IMR-90 (cell line): ENCODE measurements around the gene AFAP1L2. TPM values are rescaled to one million over a fixed set of nuclear protein-coding genes. Genes with fewer than 3 reads are reported as not detected.

Experiments
- ATAC-seq: fragments of 200-7000 bp; cut with Tn5 transposase; 2 replicates; pipeline ENCODE4 v1.9.1; 2020; ENCODE audit warnings: low read depth, mild to moderate bottlenecking, moderate library complexity
- BruUV-seq: library from RNA; stranded (reverse); fragments of 400-500 nt; replicated peaks from 2 replicates; lab custom pipeline; 2021; lab: Mats Ljungman, UMichigan
- CTCF ChIA-PET: fragments of 300-600 bp; formaldehyde crosslinking; extraction: SDS; loops from one replicate; lab custom pipeline; 2021; ENCODE audit warnings: antibody characterized with exemption; lab: Yijun Ruan, JAX
- POLR2A ChIA-PET: fragments of 300-600 bp; sonication (Branson Sonifier 250); formaldehyde crosslinking; loops from one replicate; lab custom pipeline; 2022; ENCODE audit warnings: antibody characterized with exemption; ENCODE audit not compliant: unreplicated experiment; lab: Charles Lee
- DNase-seq: peaks from one replicate; pipeline ENCODE4 v3.0.0; 2013
- H2AFZ ChIP-seq: replicated peaks from 2 replicates; pipeline ENCODE3; 2013; ENCODE audit warnings: low read length, mild to moderate bottlenecking; ENCODE audit not compliant: poor library complexity
- H2AK5ac ChIP-seq: 2 replicates; pipeline ENCODE4 v1.6.1; 2013; ENCODE audit warnings: low read depth, low read length, inconsistent platforms
- H2AK9ac ChIP-seq: replicated peaks from 2 replicates; pipeline ENCODE3; 2013; ENCODE audit warnings: mild to moderate bottlenecking, low read depth, low read length, moderate library complexity; ENCODE audit not compliant: poor library complexity
- H2BK120ac ChIP-seq: 2 replicates; pipeline ENCODE4 v1.6.1; 2013; ENCODE audit warnings: low read depth, low read length, inconsistent platforms
- H2BK15ac ChIP-seq: 3 replicates; pipeline ENCODE4 v1.6.1; 2013; ENCODE audit warnings: low read depth, low read length, inconsistent platforms
- H2BK20ac ChIP-seq: 2 replicates; pipeline ENCODE4 v1.6.1; 2013; ENCODE audit warnings: low read depth, mild to moderate bottlenecking, inconsistent platforms, low read length, moderate library complexity
- H2BK5ac ChIP-seq: 2 replicates; pipeline ENCODE4 v1.6.1; 2013; ENCODE audit warnings: mild to moderate bottlenecking, low read depth, low read length, inconsistent platforms; ENCODE audit not compliant: poor library complexity, severe bottlenecking
- H3K14ac ChIP-seq: replicated peaks from 2 replicates; pipeline ENCODE4 v1.6.1; 2013; ENCODE audit warnings: low read depth, low read length, inconsistent platforms
- H3K18ac ChIP-seq: 2 replicates; pipeline ENCODE4 v1.6.1; 2013; ENCODE audit warnings: low read depth, low read length, control low read depth
- H3K23ac ChIP-seq: 2 replicates; pipeline ENCODE4 v1.6.1; 2013; ENCODE audit warnings: low read depth, low read length, inconsistent platforms
- H3K27ac ChIP-seq: 2 replicates; pipeline ENCODE4 v1.5.1; 2013; ENCODE audit warnings: mild to moderate bottlenecking, control low read depth, low read length; ENCODE audit not compliant: insufficient read depth
- H3K27me3 ChIP-seq: 2 replicates; pipeline ENCODE4 v1.6.1; 2013; ENCODE audit warnings: low read length; ENCODE audit not compliant: control insufficient read depth, insufficient read depth
- H3K36me3 ChIP-seq: 2 replicates; pipeline ENCODE4 v1.6.1; 2013; ENCODE audit warnings: low read length, mixed read lengths; ENCODE audit not compliant: control insufficient read depth, insufficient read depth
- H3K4ac ChIP-seq: 2 replicates; pipeline ENCODE4 v1.6.1; 2013; ENCODE audit warnings: low read depth, low read length, inconsistent platforms
- H3K4me1 ChIP-seq: 2 replicates; pipeline ENCODE4 v1.6.1; 2013; ENCODE audit warnings: low read length, mixed read lengths; ENCODE audit not compliant: control insufficient read depth, insufficient read depth
- H3K4me2 ChIP-seq: 2 replicates; pipeline ENCODE4 v1.6.1; 2013; ENCODE audit warnings: low read depth, mild to moderate bottlenecking, control low read depth, low read length, moderate library complexity
- H3K4me3 ChIP-seq: 2 replicates; pipeline ENCODE4 v1.5.1; 2013; ENCODE audit warnings: low read depth, mild to moderate bottlenecking, control low read depth, low read length, moderate library complexity; ENCODE audit not compliant: insufficient read depth
- H3K56ac ChIP-seq: 2 replicates; pipeline ENCODE4 v1.6.1; 2013; ENCODE audit warnings: low read length, inconsistent platforms; ENCODE audit not compliant: insufficient read depth; ENCODE audit errors: extremely low read depth
- H3K79me1 ChIP-seq, 2 experiments: 2 replicates each; pipeline ENCODE4 v1.6.1; 2013; ENCODE audit warnings: low read length in 2 of 2, inconsistent platforms in 1 of 2, low read depth in 1 of 2
- H3K9ac ChIP-seq: 2 replicates; pipeline ENCODE4 v1.6.1; 2013; ENCODE audit warnings: low read depth, low read length, control low read depth
- H3K9me1 ChIP-seq: 2 replicates; pipeline ENCODE4 v1.6.1; 2013; ENCODE audit warnings: low read length, inconsistent platforms; ENCODE audit not compliant: insufficient read depth
- H3K9me3 ChIP-seq: 2 replicates; pipeline ENCODE4 v1.6.1; 2013; ENCODE audit warnings: low read length; ENCODE audit not compliant: control insufficient read depth, insufficient read depth
- H4K20me1 ChIP-seq: 2 replicates; pipeline ENCODE4 v1.6.1; 2013; ENCODE audit warnings: low read length, inconsistent platforms; ENCODE audit not compliant: insufficient read depth
- H4K5ac ChIP-seq: 2 replicates; pipeline ENCODE4 v1.6.1; 2013; ENCODE audit warnings: mild to moderate bottlenecking, low read depth, low read length, control low read depth
- H4K8ac ChIP-seq, 2 experiments: 2 replicates each; pipeline ENCODE4 v1.6.1; 2013; ENCODE audit warnings: low read depth in 2 of 2, low read length in 2 of 2, control low read depth in 1 of 2, inconsistent platforms in 1 of 2
- H4K91ac ChIP-seq: 2 replicates; pipeline ENCODE4 v1.6.1; 2013; ENCODE audit warnings: low read depth, low read length, inconsistent platforms; ENCODE audit not compliant: insufficient read depth
- CHD1 ChIP-seq: IDR thresholded peaks from 2 replicates; pipeline ENCODE4 v1.6.1; 2012; ENCODE audit warnings: low read depth, low read length, improper control_type of control experiment
- MAZ ChIP-seq: IDR thresholded peaks from 2 replicates; pipeline ENCODE4 v1.6.1; 2012; ENCODE audit warnings: low read depth, mild to moderate bottlenecking, low read length, improper control_type of control experiment, moderate library complexity, borderline replicate concordance
- MXI1 ChIP-seq: IDR thresholded peaks from 2 replicates; pipeline ENCODE4 v1.6.1; 2012; ENCODE audit warnings: low read depth, mild to moderate bottlenecking, low read length, moderate library complexity, borderline replicate concordance
- POLR2A ChIP-seq: IDR thresholded peaks from 2 replicates; pipeline ENCODE4 v1.6.1; 2012; ENCODE audit warnings: mild to moderate bottlenecking, low read depth, low read length
- RAD21 ChIP-seq: IDR thresholded peaks from 2 replicates; pipeline ENCODE4 v1.6.1; 2012; ENCODE audit warnings: low read length, improper control_type of control experiment
- RFX5 ChIP-seq: IDR thresholded peaks from 2 replicates; pipeline ENCODE4 v1.8.0; 2012; ENCODE audit warnings: low read depth, mild to moderate bottlenecking, low read length, moderate library complexity
- USF2 ChIP-seq: fragments of 150-350 bp; IDR thresholded peaks from 2 replicates; pipeline ENCODE4 v1.6.1; 2017; ENCODE audit warnings: mild to moderate bottlenecking, antibody characterized with exemption, low read length, low read depth
- WGBS, 2 experiments: methylation state at CpG; one replicate each; pipeline versions ENCODE4 v1.1.5 to v1.1.7; 2013; ENCODE audit warnings: missing lambda C conversion rate in 2 of 2; ENCODE audit not compliant: insufficient read length in 1 of 2; ENCODE audit errors: extremely low coverage in 2 of 2; 5-methylcytosine and 5-hydroxymethylcytosine counted together
- dilution Hi-C: fragments of 300-500 bp; cut with HindIII; formaldehyde crosslinking; loops from one replicate; pipeline ENCODE4 v1.14.3; 2018; ENCODE audit warnings: low sequenced_read_pairs; ENCODE audit not compliant: unreplicated experiment
- in situ Hi-C: fragments of 300-500 bp; cut with MboI; formaldehyde crosslinking; loops from 3 replicates; pipeline ENCODE4 v1.14.3; 2019; ENCODE audit warnings: low sequenced_read_pairs, inconsistent platforms, mixed read lengths
- intact Hi-C: fragments of 100-400 bp; cut with micrococcal nuclease; formaldehyde crosslinking; loops from 2 replicates; pipeline ENCODE4 v1.10.0; 2022
- polyA plus RNA-seq, 3 experiments: library from polyadenylated mRNA; depleted of rRNA; stranded (reverse); fragments of >200 nt; gene quantifications; 2 replicates each; pipeline ENCODE4 v1.2.3, GENCODE V29; 2012; ENCODE audit warnings: low replicate concordance in 1 of 3
- total RNA-seq: library from RNA; depleted of rRNA; stranded (reverse); fragments of >200 nt; gene quantifications from 2 replicates; pipeline ENCODE4 v1.2.3, GENCODE V29; 2012

Gene AFAP1L2
- total and polyA plus RNA-seq, 2 of the 4 experiments (the other 2 are of a cell fraction): under 0.01 to 0.10 TPM

DNA sequence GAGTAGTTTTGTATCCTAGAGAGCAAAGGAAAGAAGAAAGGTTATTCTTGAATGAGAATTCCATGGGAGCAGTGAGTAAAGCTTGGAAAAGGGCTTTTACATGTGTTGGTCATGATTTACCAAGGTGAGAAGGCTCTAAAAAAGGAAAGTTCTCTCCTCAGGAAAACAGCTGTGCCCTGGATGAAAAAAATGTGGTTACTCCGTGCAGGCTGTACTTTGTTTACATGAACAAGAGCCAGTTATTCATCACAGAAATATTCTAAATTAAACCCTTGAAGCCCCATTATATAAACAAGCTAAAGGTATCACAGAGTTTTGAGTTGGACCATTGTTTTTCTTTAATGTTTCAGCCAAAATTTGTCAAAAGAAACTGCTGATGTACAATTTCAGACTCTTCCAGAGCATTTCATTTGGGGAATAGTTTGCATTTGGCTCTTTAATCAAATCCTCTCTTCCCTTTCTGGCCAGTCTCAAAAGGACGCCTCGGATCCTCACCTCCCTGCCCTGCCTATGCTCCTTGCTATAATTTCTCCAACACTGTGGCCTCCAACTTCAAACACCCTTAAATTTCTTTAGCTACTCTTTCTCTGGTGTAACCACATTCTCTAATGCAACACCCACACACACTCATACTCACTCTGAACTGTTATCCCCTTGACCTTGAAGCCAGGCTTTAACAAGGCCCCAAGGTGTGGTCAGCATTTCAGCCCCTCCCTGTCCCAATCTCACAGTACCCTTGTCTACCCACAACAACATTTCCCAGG is 47.4 kb downstream of the AFAP1L2 start:
- TF ChIP-seq RAD21: no peak
- no peak for TF ChIP-seq CHD1
- TF ChIP-seq MXI1: no peak
- no peak for TF ChIP-seq USF2
- TF ChIP-seq MAZ: no peak
- no peak for TF ChIP-seq POLR2A
- TF ChIP-seq RFX5: no peak
- no TSS peak for BruUV-seq
- POLR2A ChIA-PET: no interaction called here
- Histone ChIP-seq H2BK20ac (no peak overlapping the region), H2AFZ (no peak overlapping the region), H4K91ac (no peak overlapping the region), H3K14ac (no peak overlapping the region), H3K27me3 (peaks cover 9% of the 10 kb centered on the region), H3K9me1 (peaks cover 4% of the 10 kb centered on the region; the same call in 1 of the 2 replicates), H2BK15ac (no peak overlapping the region), H3K9ac (no peak overlapping the region), H2AK5ac (peak overlapping the region; percentile 31; the same call in 1 of the 2 replicates), H4K20me1 (no peaks in the 10 kb centered on the region), H3K4ac (peak overlapping the region; percentile 32; the same call in 1 of the 2 replicates), H2BK5ac (no peak overlapping the region), H3K79me1 (no peaks in the 10 kb centered on the region), H2AK9ac (no peak overlapping the region), H2BK120ac (peak overlapping the region; percentile 39; the same call in 1 of the 2 replicates), H3K9me3 (no peaks in the 10 kb centered on the region), H4K5ac (no peak overlapping the region), H3K4me1 (peaks cover 3% of the 10 kb centered on the region; the same call in 1 of the 2 replicates), H4K8ac (0 out of 4 replicates have a peak overlapping the region, but pooled peaks of 1 of the 2 experiments have one; percentile 17), H3K36me3 (no peaks in the 10 kb centered on the region), H3K4me3 (no peak overlapping the region), H3K56ac (no peak overlapping the region), H3K18ac (peak overlapping the region; percentile 16; the same call in 1 of the 2 replicates), H3K4me2 (peak overlapping the region; percentile 46; the same call in 1 of the 2 replicates), H3K23ac (no peak overlapping the region), H3K27ac (peak overlapping the region; percentile 53; the same call in 1 of the 2 replicates)
- 20% methylated on average over 2 of the region's 3 CpGs; no CpG with 5 or more reads in 1 of the 2 experiments for WGBS, 2 experiments
- ATAC-seq (peak; percentile 68), DNase-seq (peak; percentile 70)
- intact Hi-C loops: no loop called here
- CTCF ChIA-PET: interaction anchor here (0.6 to 0.9 kb wide), 2 partner anchors 10 to 322 kb away, joined by 3 read pairs; no protein-coding TSS in a partner anchor
- in situ Hi-C loops: no loop called here
- dilution Hi-C loops: no loop called here
